Stimulated activated CD4-positive, alpha-beta T cell treated with anti-CD3 and anti-CD28 coated beads, Interleukin-4, amount 100 ng/mL, for 4 hours (primary cell): ENCODE results near the gene NCBP1.
"Not testable (repeated sequence)": the region's sequence is repeated elsewhere in the genome, so short reads cannot be mapped to it uniquely, and the experiment has no call there.

Source experiments
- DNase-seq, 2 experiments: peaks; one replicate each; pipeline ENCODE4 v3.0.0-alpha.2; 2020

The NCBP1 gene, protein sequence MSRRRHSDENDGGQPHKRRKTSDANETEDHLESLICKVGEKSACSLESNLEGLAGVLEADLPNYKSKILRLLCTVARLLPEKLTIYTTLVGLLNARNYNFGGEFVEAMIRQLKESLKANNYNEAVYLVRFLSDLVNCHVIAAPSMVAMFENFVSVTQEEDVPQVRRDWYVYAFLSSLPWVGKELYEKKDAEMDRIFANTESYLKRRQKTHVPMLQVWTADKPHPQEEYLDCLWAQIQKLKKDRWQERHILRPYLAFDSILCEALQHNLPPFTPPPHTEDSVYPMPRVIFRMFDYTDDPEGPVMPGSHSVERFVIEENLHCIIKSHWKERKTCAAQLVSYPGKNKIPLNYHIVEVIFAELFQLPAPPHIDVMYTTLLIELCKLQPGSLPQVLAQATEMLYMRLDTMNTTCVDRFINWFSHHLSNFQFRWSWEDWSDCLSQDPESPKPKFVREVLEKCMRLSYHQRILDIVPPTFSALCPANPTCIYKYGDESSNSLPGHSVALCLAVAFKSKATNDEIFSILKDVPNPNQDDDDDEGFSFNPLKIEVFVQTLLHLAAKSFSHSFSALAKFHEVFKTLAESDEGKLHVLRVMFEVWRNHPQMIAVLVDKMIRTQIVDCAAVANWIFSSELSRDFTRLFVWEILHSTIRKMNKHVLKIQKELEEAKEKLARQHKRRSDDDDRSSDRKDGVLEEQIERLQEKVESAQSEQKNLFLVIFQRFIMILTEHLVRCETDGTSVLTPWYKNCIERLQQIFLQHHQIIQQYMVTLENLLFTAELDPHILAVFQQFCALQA

DNA sequence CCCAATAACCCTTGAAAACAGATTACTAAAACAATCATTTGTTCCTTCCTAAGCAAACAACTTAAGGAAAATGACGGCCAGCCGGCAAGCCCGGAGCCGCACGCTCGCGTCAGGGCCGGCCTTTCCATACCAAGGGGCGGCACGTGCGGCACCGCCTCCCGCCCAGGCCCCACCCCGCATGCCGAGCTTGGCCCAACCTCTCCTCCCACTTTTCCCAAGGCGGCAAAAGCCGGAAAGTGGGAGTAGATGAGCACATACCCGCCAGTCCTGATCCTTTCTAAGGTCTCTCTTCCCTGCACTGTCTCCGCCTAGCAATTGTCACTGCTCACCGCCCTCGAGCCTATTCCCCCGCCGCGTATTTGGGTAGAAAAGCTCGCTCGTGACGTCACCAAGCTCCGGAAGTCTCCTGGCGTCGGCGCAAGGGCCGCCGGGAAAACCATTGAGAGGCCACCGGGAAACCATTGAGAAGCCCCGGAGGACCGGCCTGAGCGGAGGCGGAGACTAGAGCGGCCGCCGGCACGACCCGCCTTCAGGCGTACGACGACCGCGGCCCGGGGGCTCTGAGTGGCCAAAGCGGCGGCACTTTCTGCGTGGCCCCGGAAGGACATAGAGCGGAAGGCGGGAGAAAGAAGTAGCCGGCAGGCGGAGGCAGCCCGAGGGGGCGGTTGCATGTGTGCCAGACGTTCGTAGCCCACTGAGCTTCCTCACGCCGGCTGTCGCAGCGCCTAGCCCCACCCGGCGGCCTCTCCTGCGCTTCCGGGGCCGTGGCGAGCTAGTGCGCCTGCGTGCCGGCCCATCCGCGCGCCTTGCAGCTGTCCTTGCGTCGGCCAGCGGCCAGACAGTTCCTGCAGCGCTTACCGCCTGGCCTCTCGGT, at the start of gene NCBP1, which contains the start of gene TSTD2:
TSS of gene NCBP1 (plus strand) at position 837 of the 874 bp plus-strand sequence. CDS start 61 bp downstream, outside the sequence.
TSS of gene TSTD2 (minus strand) at position 384 of the 874 bp plus-strand sequence. CDS start 5,806 bp downstream, outside the sequence.
- DNase-seq = peak; percentile 90 to 93

DNA sequence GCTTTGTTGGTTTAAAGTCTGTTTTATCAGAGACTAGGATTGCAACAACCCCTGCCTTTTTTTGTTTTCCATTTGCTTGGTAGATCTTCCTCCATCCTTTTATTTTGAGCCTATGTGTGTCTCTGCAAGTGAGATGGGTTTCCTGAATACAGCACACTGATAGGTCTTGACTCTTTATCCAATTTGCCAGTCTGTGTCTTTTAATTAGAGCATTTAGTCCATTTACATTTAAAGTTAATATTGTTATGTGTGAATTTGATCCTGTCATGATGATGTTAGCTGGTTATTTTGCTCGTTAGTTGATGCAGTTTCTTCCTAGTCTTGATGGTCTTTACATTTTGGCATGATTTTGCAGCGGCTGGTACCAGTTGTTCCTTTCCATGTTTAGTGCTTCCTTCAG, 48.8 kb upstream of the NCBP1 start:
- not testable (repeated sequence) for DNase-seq

DNA sequence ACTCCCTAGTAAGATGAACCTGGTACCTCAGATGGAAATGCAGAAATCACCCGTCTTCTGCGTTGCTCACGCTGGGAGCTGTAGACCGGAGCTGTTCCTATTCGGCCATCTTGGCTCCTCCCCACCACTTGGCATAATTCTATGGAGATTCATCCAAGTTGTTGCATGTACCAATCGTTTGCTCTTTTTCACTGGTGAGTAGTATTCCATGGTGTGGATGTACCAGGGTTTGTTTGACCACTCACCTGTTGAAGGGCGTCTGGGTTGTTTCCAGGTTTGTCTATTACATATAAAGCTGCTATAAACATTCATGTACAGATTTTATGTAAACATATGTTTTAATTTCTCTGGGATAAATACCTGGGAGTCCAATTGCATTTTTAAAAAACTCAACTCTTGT, 46.7 kb upstream of the NCBP1 start:
- DNase-seq = not testable (repeated sequence)

GRCh38 chr9:97591535-97591934, 42.1 kb upstream of the NCBP1 start:
- no peak for DNase-seq

- no peak for DNase-seq
These were observed 41.5 kb upstream of the NCBP1 start for GRCh38 chr9:97592126-97592525.

GRCh38 chr9:97593960-97594359, 39.7 kb upstream of the NCBP1 start:
- no peak for DNase-seq

- no peak for DNase-seq
These were observed 39.2 kb upstream of the NCBP1 start for GRCh38 chr9:97594381-97594921.

GRCh38 chr9:97596906-97597305, 36.7 kb upstream of the NCBP1 start:
- DNase-seq = no peak

DNA sequence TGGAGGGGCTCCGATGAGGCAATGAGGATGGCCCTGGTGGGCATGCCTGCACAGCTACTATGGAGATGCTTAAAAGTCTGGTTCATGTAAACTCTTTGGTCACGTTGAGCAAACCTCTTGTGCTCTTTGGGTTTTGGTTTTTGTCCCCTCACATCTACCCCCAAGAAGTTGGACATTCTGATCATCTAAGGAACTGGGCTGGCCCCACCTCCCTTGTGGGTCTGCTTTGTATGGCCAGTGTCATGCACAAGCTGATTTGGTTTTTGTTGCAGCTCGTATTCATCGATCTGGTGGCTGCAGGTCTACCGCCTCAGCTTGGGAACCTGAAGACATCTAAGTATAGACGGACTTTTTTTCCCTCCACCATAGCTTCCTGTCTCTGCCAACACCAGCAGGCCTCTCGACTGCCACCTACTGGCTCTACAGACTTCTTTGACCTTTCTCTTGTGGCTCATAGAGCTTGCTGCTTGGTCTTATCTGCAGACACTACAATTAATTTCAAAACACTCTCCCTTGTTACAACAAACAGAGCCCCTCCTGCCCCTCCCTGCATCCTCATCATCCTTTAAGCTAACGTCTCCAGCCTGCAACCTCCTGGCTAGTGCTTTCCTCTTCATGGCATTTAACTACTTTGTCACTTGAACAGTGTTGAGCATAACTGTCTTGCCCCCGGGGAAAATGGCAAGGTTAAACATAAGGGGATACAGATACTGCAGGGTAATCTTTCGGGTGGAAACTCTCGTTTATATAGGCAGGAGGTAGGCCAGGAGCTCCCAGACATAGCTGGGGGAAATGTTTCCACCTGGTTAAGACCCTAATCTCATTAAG, 34.9 kb upstream of the NCBP1 start:
- DNase-seq = peak; percentile 59 to 61

DNA sequence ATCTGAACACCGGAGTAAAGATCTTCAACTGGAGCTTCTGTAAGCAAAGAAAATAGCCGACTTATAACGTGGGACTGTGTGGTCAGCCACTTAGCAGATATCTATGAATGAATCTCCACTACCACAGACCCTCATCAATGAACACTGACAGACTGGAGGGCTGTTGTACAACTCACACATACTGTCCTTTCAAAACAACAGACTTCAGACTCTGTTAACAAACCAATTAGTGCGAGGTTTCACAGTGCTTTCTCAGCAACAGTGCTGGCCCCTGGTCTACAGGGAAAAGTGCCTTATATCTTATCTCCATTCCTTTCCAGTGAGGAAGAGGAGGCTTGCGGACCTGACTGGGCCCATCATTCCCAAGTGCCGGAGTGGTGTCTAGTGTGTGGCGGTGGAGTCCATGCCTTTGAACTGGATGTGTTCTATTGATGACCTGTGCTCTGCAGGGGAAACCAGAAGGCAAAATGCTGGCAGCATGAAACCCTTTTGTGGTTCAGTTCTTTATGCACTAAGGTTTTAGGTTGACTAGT, 34.2 kb upstream of the NCBP1 start:
- no peak for DNase-seq

GRCh38 chr9:97600531-97601227, 32.9 kb upstream of the NCBP1 start:
- no peak for DNase-seq

GRCh38 chr9:97601228-97601898, 32.3 kb upstream of the NCBP1 start:
- no peak for DNase-seq

DNA sequence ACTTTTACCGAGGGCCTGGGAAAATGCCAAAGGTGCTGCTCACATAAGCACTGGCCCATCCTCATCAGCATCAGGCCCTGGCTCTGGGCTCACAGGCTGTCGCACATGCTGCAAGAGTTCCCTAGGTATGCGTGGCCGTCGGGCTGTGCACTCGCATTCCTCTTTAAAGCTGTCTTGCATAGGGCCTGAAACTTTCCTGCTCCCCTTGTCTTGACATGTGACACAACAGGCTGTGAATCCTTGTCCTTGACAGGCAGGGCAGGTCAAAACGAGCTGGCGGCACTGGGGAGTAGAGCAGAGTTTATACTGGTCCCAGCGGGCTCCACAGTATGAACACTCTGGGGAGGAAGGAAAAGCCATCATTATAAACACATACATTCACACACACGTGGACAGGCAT, 31.2 kb upstream of the NCBP1 start:
- no peak for DNase-seq

- no peak for DNase-seq
These were observed 28.5 kb upstream of the NCBP1 start for GRCh38 chr9:97604901-97605645.

DNA sequence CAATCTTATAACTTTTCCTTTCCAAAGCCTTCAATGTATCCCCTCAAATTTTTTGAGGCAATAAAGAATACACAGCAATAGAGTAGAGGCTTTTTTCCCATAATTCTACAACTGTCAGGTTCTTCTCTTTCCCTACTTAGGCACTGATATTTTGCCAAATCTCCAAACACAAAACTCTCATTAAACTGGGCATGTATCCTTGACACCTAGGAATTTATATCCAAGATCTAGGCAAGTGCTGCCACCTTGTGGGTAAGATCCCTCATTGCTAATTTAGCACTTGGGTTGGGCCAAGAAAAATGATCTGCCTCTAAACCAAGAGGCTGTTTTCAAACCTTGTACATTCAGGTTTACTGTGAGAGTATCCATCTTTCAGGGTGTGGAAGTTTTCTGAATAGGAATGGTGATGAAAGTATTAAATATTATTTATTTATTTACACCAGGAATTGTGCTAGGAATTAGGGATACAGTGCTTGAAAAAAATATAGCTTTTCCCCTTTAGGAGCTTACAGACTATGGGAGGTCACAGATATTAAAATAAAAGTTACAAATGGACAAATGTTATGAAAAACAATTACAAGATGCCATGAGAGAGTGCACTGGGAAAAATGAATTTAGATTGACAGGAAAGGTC, 18.1 kb upstream of the NCBP1 start:
- DNase-seq = peak; percentile 33 to 39

DNA sequence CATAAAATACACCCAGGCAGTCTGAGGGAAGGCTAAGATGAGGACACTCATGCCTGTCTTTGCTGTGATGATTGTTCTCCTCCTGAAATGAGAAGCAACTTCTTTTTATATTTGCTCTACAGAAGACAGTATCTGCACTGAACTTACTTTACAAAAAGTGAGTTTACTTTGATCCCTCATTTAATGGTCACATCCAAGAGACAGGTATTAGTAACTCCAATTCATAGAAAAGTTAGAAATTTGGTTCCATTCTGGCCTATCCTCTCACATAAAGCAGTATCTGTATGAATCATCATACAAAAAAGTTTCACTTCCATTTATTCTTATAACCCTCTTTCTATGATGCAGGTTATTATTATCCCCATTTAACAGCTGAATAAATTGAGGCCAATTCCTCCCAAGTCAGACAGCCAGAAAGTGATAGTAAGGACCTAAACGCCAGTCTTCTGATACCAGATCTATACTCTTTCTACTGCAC, 15.6 kb upstream of the NCBP1 start:
- no peak for DNase-seq

DNA sequence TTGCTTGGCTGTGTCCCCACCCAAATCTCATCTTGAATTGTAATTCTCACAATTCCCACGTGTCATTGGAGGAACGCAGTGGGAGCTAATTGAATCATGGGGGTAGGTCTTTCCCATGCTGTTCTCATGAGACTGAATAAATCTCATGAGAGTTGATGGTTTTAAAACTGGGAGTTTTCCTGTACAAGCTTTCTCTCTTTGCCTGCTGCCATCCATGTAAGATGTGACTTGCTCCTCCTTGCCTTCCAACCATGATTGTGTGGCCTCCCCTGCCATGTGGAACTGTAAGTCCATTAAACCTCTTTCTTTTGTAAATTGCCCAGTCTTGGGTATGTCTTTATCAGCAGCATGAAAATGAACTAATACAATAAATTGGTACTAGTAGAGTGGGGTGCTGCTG, 13.6 kb upstream of the NCBP1 start:
- DNase-seq = not testable (repeated sequence)

DNA sequence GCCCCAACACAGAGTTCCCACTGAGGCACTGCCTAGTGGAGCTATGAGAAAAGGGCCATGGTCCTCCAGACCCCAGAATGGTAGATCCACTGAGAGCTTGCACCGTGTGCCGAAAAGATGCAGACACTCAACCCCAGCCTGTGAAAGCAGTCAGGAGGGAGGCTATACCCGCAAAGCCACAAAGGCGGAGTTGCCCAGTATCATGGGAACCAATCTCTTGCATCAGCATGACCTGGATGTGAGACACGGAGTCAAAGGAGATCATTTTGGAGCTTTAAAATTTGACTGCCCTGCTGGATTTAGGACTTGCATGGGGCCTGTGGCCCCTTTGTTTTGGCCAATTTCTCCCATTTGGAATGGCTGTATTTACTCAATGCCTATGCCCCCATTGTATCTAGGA, 11.1 kb upstream of the NCBP1 start:
- not testable (repeated sequence) for DNase-seq

DNA sequence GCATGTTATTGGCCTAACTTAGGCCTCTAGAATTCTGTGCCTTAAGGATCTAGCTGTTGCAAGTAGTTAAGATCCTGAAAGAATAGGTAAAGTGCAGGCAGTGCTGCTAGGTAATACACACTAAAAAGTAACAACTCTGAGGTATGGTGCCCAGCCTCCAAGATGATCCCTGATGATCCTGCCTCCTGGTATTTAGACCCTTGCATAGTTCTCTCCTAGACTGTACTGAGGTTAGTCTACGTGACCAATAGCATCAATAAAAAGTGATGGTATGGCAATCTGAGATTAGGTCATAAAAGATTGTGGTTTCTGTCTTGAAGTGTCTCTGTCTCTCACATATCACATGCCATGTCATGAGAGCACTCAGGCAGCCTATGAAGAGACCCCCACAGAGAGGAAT, 9.7 kb upstream of the NCBP1 start:
- no peak for DNase-seq
